IPS-18a (cell line): Measurements from ENCODE around the gene SPIRE1.

ENCODE experiments used
- H3K27ac ChIP-seq: one replicate; pipeline ENCODE4 v1.5.1; 2013; ENCODE audit warnings: low read length
- H3K27me3 ChIP-seq: one replicate; pipeline ENCODE4 v1.6.1; 2013; ENCODE audit warnings: mild to moderate bottlenecking, low read length; ENCODE audit not compliant: control insufficient read depth, insufficient read depth
- H3K36me3 ChIP-seq: one replicate; pipeline ENCODE4 v1.6.1; 2013; ENCODE audit warnings: low read depth, low read length; ENCODE audit not compliant: control insufficient read depth
- H3K4me1 ChIP-seq: one replicate; pipeline ENCODE4 v1.6.1; 2013; ENCODE audit warnings: low read depth, low read length; ENCODE audit not compliant: control insufficient read depth
- H3K4me3 ChIP-seq: one replicate; pipeline ENCODE4 v1.5.1; 2013; ENCODE audit warnings: low read length
- H3K9ac ChIP-seq: one replicate; pipeline ENCODE4 v1.6.1; 2013; ENCODE audit warnings: mild to moderate bottlenecking, low read length, moderate library complexity
- H3K9me3 ChIP-seq: one replicate; pipeline ENCODE4 v1.6.1; 2013; ENCODE audit warnings: low read depth, low read length; ENCODE audit not compliant: control insufficient read depth

SPIRE1 gene

DNA sequence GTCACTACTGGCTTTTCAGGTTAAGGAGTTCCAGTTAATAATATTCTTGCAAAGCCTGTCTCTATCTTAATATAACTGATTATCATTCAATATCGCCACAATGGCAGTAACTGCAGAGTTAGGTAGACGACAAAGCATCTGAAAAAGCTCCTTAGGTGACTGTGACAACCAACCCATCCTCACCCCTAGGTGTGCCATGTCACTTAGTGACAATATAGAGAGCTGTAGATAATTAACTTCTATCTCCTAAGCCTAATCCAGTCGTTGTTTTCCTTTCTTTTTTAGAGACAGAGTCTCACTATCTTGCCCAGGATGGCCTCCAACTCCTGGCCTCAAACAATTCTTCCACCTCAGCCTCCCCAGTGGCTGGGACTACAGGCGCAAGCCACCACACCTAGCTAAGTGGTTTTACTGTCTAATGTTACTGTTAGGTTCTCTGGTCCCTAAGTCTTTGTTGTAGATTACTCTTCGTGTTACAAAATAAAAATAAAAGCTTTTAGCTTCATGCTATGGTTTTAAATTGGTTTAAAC lies 65.2 kb downstream of the SPIRE1 start:
- no peaks in the 10 kb centered on the region for H3K4me1 ChIP-seq
- no peaks in the 10 kb centered on the region for H3K36me3 ChIP-seq
- H3K27ac ChIP-seq, result no peak overlapping the region
- H3K27me3 ChIP-seq, result no peaks in the 10 kb centered on the region
- H3K4me3 ChIP-seq, result no peak overlapping the region
- H3K9me3 ChIP-seq, result no peaks in the 10 kb centered on the region
- no peak overlapping the region for H3K9ac ChIP-seq

- Histone ChIP-seq H3K9ac (no peak overlapping the region), H3K27ac (no peak overlapping the region), H3K9me3 (no peaks in the 10 kb centered on the region)
These were observed 68.5 kb downstream of the SPIRE1 start for GRCh38 chr18:12589448-12589847.

GRCh38 chr18:12586956-12587355 lies 71.0 kb downstream of the SPIRE1 start:
- Histone ChIP-seq H3K36me3 (no peaks in the 10 kb centered on the region), H3K4me1 (no peaks in the 10 kb centered on the region), H3K27me3 (no peaks in the 10 kb centered on the region), H3K4me3 (no peak overlapping the region), H3K9ac (no peak overlapping the region), H3K9me3 (no peaks in the 10 kb centered on the region), H3K27ac (no peak overlapping the region)

More at GRCh38 chr18:12589448-12589847, 68.5 kb downstream of the SPIRE1 start:
- H3K27me3 ChIP-seq, result no peaks in the 10 kb centered on the region
- H3K4me3 ChIP-seq, result no peak overlapping the region
- no peaks in the 10 kb centered on the region for H3K36me3 ChIP-seq
- no peaks in the 10 kb centered on the region for H3K4me1 ChIP-seq

GRCh38 chr18:12585218-12585617 lies 72.7 kb downstream of the SPIRE1 start:
- Histone ChIP-seq H3K9me3 (no peaks in the 10 kb centered on the region), H3K36me3 (no peaks in the 10 kb centered on the region), H3K27me3 (no peaks in the 10 kb centered on the region), H3K27ac (no peak overlapping the region), H3K4me1 (no peaks in the 10 kb centered on the region), H3K4me3 (no peak overlapping the region), H3K9ac (no peak overlapping the region)

DNA sequence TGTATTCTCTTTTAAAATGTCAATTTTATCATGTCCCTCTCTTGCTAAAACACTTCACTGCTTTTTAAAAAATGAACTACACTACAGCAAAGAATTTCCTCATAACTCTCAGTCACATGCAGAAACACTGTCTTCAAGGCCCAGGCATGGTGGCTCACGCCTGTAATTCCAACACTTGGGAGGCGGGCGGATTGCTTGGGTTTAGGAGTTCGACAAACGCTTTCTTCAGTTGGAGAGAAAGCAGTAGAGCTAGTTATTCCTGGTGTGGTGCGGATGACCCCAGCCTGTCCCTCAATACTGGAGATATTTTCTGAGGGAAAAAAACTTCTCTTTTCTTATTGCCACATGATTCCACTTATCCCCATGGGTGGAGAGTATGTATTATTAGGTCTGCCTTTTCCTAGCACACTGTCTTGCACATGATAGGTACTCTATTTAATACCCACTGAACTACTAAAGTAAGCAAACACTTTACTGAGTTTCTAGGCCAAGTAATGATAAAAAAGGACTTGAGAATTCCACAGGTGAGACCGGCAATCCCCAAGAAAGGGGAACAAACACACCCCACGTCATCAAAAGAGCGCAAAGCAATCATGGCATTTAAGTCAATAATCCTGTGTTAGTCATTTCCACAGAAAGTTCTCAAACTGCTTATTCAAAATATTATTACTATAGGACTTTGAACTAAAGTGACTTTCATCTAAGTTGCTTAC lies 77.1 kb downstream of the SPIRE1 start:
- Histone ChIP-seq H3K4me3 (no peak overlapping the region), H3K36me3 (no peaks in the 10 kb centered on the region), H3K9ac (no peak overlapping the region), H3K4me1 (no peaks in the 10 kb centered on the region), H3K27ac (no peak overlapping the region), H3K27me3 (no peaks in the 10 kb centered on the region), H3K9me3 (no peaks in the 10 kb centered on the region)

DNA sequence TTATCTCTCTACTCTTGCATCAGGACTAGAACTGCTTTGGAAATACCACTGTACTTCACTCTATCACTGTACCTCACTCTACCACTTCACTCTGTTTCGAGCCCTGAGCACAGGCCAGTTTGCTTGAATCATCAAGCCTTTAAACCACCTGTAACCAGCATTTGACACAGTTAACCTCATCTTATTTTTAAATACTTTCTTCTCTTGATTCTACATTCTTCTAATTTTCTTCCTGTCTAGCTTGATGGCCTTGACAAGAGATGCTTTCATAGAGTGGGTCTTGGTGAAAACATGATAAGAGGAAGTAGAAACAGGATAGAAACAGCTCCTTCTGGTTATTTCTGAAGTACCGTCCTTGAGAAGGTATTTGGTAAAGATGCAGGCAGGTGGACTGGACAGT lies 78.1 kb downstream of the SPIRE1 start:
- H3K4me1 ChIP-seq, result no peaks in the 10 kb centered on the region
- H3K9me3 ChIP-seq, result no peaks in the 10 kb centered on the region
- no peak overlapping the region for H3K4me3 ChIP-seq
- H3K9ac ChIP-seq, result no peak overlapping the region
- H3K27me3 ChIP-seq, result no peaks in the 10 kb centered on the region
- no peaks in the 10 kb centered on the region for H3K36me3 ChIP-seq
- no peak overlapping the region for H3K27ac ChIP-seq

DNA sequence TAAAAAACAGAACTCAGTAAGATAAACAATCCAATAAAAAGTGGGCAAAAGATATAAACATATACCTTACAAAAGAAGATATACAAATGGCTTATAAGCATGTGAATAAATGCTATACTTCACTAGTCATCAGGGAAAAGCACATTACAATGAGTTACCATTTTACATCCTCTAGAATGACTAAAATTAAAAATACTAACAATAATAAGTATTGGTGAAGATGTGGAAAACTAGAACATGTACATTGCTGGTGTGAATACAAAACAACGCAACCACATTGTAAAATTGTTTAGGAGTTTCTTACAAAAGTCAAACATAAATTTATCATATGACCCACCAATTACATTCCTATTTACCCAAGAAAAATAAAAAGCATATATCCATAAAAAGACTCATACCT lies 80.1 kb downstream of the SPIRE1 start:
- Histone ChIP-seq H3K36me3 (no peaks in the 10 kb centered on the region), H3K9me3 (no peaks in the 10 kb centered on the region), H3K4me1 (no peaks in the 10 kb centered on the region), H3K4me3 (no peak overlapping the region), H3K27me3 (no peaks in the 10 kb centered on the region), H3K27ac (no peak overlapping the region), H3K9ac (no peak overlapping the region)

DNA sequence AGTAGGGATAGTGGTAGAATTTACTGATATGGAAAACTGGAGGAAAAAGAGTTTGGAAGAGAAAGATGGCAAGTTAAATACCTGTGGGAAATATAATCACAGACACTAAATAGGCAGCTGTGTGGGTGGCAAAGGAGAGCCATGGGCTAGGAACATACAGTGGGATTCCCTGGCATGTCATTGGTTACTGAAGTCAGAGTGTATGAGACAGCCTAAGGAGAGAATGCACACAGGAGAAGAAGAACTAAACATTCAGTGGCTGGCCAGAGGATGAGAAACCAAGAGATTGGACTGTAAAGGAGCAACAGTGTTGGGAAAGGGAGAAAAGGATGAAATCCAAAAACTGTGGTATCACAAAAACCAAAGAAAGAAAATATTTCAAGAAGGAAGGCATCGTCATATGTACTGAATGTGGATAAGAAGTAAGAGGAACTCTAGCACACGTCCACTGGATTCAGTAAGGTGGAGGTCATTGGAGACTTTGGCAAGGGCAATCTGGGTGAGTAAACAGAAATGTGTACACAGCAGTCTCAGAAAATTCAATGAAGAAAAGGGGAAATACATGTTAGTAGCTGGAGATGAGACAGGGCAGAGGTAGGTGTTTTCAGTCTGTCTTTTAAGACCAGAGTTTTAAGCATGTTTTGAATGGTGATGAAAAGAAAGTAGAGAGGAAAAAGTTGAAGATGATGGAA lies 83.3 kb downstream of the SPIRE1 start:
- Histone ChIP-seq H3K9ac (no peak overlapping the region), H3K9me3 (no peaks in the 10 kb centered on the region), H3K4me3 (no peak overlapping the region), H3K4me1 (no peaks in the 10 kb centered on the region), H3K27ac (no peak overlapping the region), H3K27me3 (no peaks in the 10 kb centered on the region), H3K36me3 (no peaks in the 10 kb centered on the region)

DNA sequence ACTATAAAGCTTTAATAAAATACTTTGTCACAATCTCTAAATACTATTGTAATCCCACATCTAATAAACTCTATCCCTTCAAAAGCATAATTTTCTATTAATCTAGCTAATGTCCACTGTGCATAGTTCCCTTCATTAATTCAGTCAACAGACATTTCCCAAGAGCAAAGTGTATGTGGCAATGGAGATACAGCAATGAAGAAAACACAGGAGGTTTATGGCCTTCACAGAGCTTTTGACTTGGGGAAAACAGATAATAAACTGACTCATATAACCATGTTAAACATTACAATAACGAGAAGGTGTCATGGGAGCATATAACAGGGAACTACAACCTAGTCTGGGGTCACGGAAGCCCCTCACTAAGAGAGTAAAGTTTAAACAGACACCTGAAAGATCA lies 86.3 kb downstream of the SPIRE1 start:
- Histone ChIP-seq H3K9ac (no peak overlapping the region), H3K4me3 (no peak overlapping the region), H3K27me3 (no peaks in the 10 kb centered on the region), H3K9me3 (no peaks in the 10 kb centered on the region), H3K36me3 (no peaks in the 10 kb centered on the region), H3K27ac (no peak overlapping the region), H3K4me1 (no peaks in the 10 kb centered on the region)

GRCh38 chr18:12569791-12570190 lies 88.1 kb downstream of the SPIRE1 start:
- no peaks in the 10 kb centered on the region for H3K36me3 ChIP-seq
- no peak overlapping the region for H3K4me3 ChIP-seq
- H3K27ac ChIP-seq, result no peak overlapping the region
- H3K27me3 ChIP-seq, result no peaks in the 10 kb centered on the region
- H3K9ac ChIP-seq, result no peak overlapping the region
- H3K4me1 ChIP-seq, result no peaks in the 10 kb centered on the region
- no peaks in the 10 kb centered on the region for H3K9me3 ChIP-seq

- Histone ChIP-seq H3K9ac (no peak overlapping the region), H3K27ac (no peak overlapping the region), H3K9me3 (no peaks in the 10 kb centered on the region), H3K4me1 (no peaks in the 10 kb centered on the region), H3K27me3 (no peaks in the 10 kb centered on the region), H3K4me3 (no peak overlapping the region), H3K36me3 (no peaks in the 10 kb centered on the region)
These were observed 90.1 kb downstream of the SPIRE1 start for GRCh38 chr18:12567849-12568248.

DNA sequence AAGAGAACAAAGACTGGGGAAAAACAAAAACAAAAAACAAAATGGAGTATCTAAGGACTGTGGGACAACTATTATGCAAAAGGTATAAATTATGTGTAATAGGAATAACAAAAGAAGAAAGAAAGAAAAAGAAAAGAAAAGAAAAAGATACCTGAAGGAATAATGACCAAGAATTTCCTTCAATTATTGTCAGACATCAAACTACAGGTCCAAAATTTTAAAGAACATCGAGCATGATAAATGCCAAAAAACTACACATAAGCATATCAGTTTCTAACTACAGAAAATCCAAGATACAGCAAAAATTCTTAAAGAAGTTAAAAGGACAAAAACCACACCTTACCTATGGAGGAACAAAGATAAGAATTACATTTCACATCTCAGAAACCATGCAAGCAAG lies 93.0 kb downstream of the SPIRE1 start:
- Histone ChIP-seq H3K9me3 (peaks cover 6% of the 10 kb centered on the region), H3K27ac (no peak overlapping the region), H3K36me3 (no peaks in the 10 kb centered on the region), H3K4me3 (no peak overlapping the region), H3K27me3 (no peaks in the 10 kb centered on the region), H3K4me1 (no peaks in the 10 kb centered on the region), H3K9ac (no peak overlapping the region)
